Keratinocyte (primary cell): Measurements from ENCODE around the gene ARHGAP6.

ENCODE experiments used
- CTCF ChIP-seq, 3 experiments: IDR thresholded peaks in 1 of 3; conservative IDR thresholded peaks in 1 of 3; optimal IDR thresholded peaks in 1 of 3; 2 replicates in 2 of 3; 3 replicates in 1 of 3; pipeline versions ENCODE3 to v1.5.1; 2011; ENCODE audit warnings: low read length in 3 of 3, mild to moderate bottlenecking in 3 of 3, moderate library complexity in 2 of 3, control low read depth in 1 of 3, inconsistent platforms in 1 of 3; ENCODE audit not compliant: insufficient read depth in 2 of 3; ENCODE audit errors: extremely low read depth in 1 of 3
- EZH2 ChIP-seq: IDR thresholded peaks from one replicate; pipeline ENCODE4 v1.6.1; 2012; ENCODE audit warnings: inconsistent platforms, mild to moderate bottlenecking, low read length, moderate library complexity

- no peak for TF ChIP-seq CTCF (optimal IDR thresholded peaks at IDR 0.05 in 1 of 3, IDR thresholded peaks at IDR 0.05 in 1 of 3, conservative IDR thresholded peaks at IDR 0.05 in 1 of 3; ENCODE audit: extremely low read depth in 1 of 3, insufficient read depth in 2 of 3, low read length in 3 of 3)
- TF ChIP-seq EZH2, result no peak
These were observed 90.4 kb downstream of the ARHGAP6 start for GRCh38 chrX:11575332-11575731.
